ENCODE data around the gene PTPRN2. TPM values are rescaled to one million over a fixed set of nuclear protein-coding genes. Genes with fewer than 3 reads are reported as not detected.

Gene PTPRN2
- total and polyA plus RNA-seq, 2 of the 13 experiments (the other 11 are each of a cell fraction or from before 2014, with no cell fraction given): 2.5 to 24.2 TPM

- no peak for TF ChIP-seq THAP9 (CRISPR knock-in tag; IDR thresholded peaks at IDR 0.05; ENCODE audit: borderline replicate concordance)
- no peak for TF ChIP-seq RELA (CRISPR knock-in tag; IDR thresholded peaks at IDR 0.05)
- no peak for TF ChIP-seq ZNF263 (CRISPR knock-in tag; IDR thresholded peaks at IDR 0.05)
- TF ChIP-seq ZZZ3 (CRISPR knock-in tag; IDR thresholded peaks at IDR 0.05; ENCODE audit: borderline replicate concordance): no peak
- no peak for TF ChIP-seq ZNF629 (CRISPR knock-in tag; conservative IDR thresholded peaks at IDR 0.05)
- no peak for TF ChIP-seq HOXD1 (CRISPR knock-in tag; IDR thresholded peaks at IDR 0.05)
- no peak for TF ChIP-seq KMT2B (CRISPR knock-in tag; IDR thresholded peaks at IDR 0.05)
- no peak for TF ChIP-seq ZNF784 (CRISPR knock-in tag; IDR thresholded peaks at IDR 0.05; ENCODE audit: borderline replicate concordance)
- TF ChIP-seq GLI4 (CRISPR knock-in tag; IDR thresholded peaks at IDR 0.05; ENCODE audit: borderline replicate concordance): no peak
- TF ChIP-seq ZNF609 (CRISPR knock-in tag; IDR thresholded peaks at IDR 0.05; ENCODE audit: borderline replicate concordance): no peak
- no peak for TF ChIP-seq ZHX1 (CRISPR knock-in tag; IDR thresholded peaks at IDR 0.05; ENCODE audit: low read depth)
These were observed 46.1 kb downstream of the PTPRN2 start (continued) for GRCh38 chr7:158541346-158542010.
